Measurements from ENCODE around the gene CIRBP.

Gene CIRBP

GRCh38 chr19:1237754-1238368 is 31.3 kb upstream of the CIRBP start, which contains the start of gene CBARP:
Gene CBARP (minus strand): TSS chr19:1238005. CDS start chr19:1236100, 1,905 bp downstream.
- Histone ChIP-seq H3K27me3 (ENCODE audit: control insufficient read depth in 2 of 2, insufficient read depth in 2 of 2, low read length in 2 of 2) (peaks cover 3 to 36% of the 10 kb centered on the region in 2 donors), H3K9me3 (ENCODE audit: control insufficient read depth in 2 of 2, low read length in 2 of 2) (no peaks in the 10 kb centered on the region), H3K36me3 (ENCODE audit: control insufficient read depth in 2 of 2, insufficient read depth in 2 of 2, low read length in 2 of 2) (no peaks in the 10 kb centered on the region), H3K9ac (ENCODE audit: low read depth in 1 of 2, low read length in 2 of 2) (no peak within 1 kb of the TSS), H3K27ac (ENCODE audit: low read depth in 2 of 2, low read length in 2 of 2) (no peak within 1 kb of the TSS), H3K4me1 (ENCODE audit: control insufficient read depth in 2 of 2, insufficient read depth in 2 of 2, low read length in 2 of 2) (peaks cover 29 to 35% of the 10 kb centered on the region in 2 donors), H3K4me3 (ENCODE audit: low read length in 2 of 2) (peak within 1 kb of the TSS; percentile 31 to 35)

GRCh38 chr19:1238369-1239303 is 30.5 kb upstream of the CIRBP start:
- no peak overlapping the region for H3K4me3 ChIP-seq (ENCODE audit: low read length in 2 of 2)
- H3K27ac ChIP-seq (ENCODE audit: low read depth in 2 of 2, low read length in 2 of 2): no peak overlapping the region
- H3K36me3 ChIP-seq (ENCODE audit: control insufficient read depth in 2 of 2, insufficient read depth in 2 of 2, low read length in 2 of 2): no peaks in the 10 kb centered on the region
- no peak overlapping the region for H3K9ac ChIP-seq (ENCODE audit: low read depth in 1 of 2, low read length in 2 of 2)
- peaks cover 29 to 35% of the 10 kb centered on the region in 2 donors for H3K4me1 ChIP-seq (ENCODE audit: control insufficient read depth in 2 of 2, insufficient read depth in 2 of 2, low read length in 2 of 2)
- H3K27me3 ChIP-seq (ENCODE audit: control insufficient read depth in 2 of 2, insufficient read depth in 2 of 2, low read length in 2 of 2): peaks cover 3 to 34% of the 10 kb centered on the region in 2 donors
- no peaks in the 10 kb centered on the region for H3K9me3 ChIP-seq (ENCODE audit: control insufficient read depth in 2 of 2, low read length in 2 of 2)

GRCh38 chr19:1239420-1239795 is 29.7 kb upstream of the CIRBP start:
- H3K36me3 ChIP-seq (ENCODE audit: control insufficient read depth in 2 of 2, insufficient read depth in 2 of 2, low read length in 2 of 2): no peaks in the 10 kb centered on the region
- H3K4me1 ChIP-seq (ENCODE audit: control insufficient read depth in 2 of 2, insufficient read depth in 2 of 2, low read length in 2 of 2): peaks cover 36 to 43% of the 10 kb centered on the region in 2 donors
- H3K27ac ChIP-seq (ENCODE audit: low read depth in 2 of 2, low read length in 2 of 2): peak overlapping the region; percentile 55 to 58
- H3K9ac ChIP-seq (ENCODE audit: low read depth in 1 of 2, low read length in 2 of 2): peak overlapping the region; percentile 14 to 54
- H3K27me3 ChIP-seq (ENCODE audit: control insufficient read depth in 2 of 2, insufficient read depth in 2 of 2, low read length in 2 of 2): peaks cover 3 to 27% of the 10 kb centered on the region in 2 donors
- H3K4me3 ChIP-seq (ENCODE audit: low read length in 2 of 2): no peak overlapping the region
- H3K9me3 ChIP-seq (ENCODE audit: control insufficient read depth in 2 of 2, low read length in 2 of 2): no peaks in the 10 kb centered on the region

- peak overlapping the region; percentile 55 to 58 for H3K27ac ChIP-seq (ENCODE audit: low read depth in 2 of 2, low read length in 2 of 2)
- peak overlapping the region; percentile 41 to 61 for H3K4me3 ChIP-seq (ENCODE audit: low read length in 2 of 2)
- no peaks in the 10 kb centered on the region for H3K9me3 ChIP-seq (ENCODE audit: control insufficient read depth in 2 of 2, low read length in 2 of 2)
- no peaks in the 10 kb centered on the region for H3K36me3 ChIP-seq (ENCODE audit: control insufficient read depth in 2 of 2, insufficient read depth in 2 of 2, low read length in 2 of 2)
- H3K4me1 ChIP-seq (ENCODE audit: control insufficient read depth in 2 of 2, insufficient read depth in 2 of 2, low read length in 2 of 2): peaks cover 43 to 50% of the 10 kb centered on the region in 2 donors
- peaks cover 3 to 20% of the 10 kb centered on the region in 2 donors for H3K27me3 ChIP-seq (ENCODE audit: control insufficient read depth in 2 of 2, insufficient read depth in 2 of 2, low read length in 2 of 2)
- peak overlapping the region; percentile 41 to 54 for H3K9ac ChIP-seq (ENCODE audit: low read depth in 1 of 2, low read length in 2 of 2)
Observed at GRCh38 chr19:1239796-1240737, 29.1 kb upstream of the CIRBP start.

- no peaks in the 10 kb centered on the region for H3K36me3 ChIP-seq (ENCODE audit: control insufficient read depth in 2 of 2, insufficient read depth in 2 of 2, low read length in 2 of 2)
- H3K4me1 ChIP-seq (ENCODE audit: control insufficient read depth in 2 of 2, insufficient read depth in 2 of 2, low read length in 2 of 2): peaks cover 48 to 57% of the 10 kb centered on the region in 2 donors
- H3K27me3 ChIP-seq (ENCODE audit: control insufficient read depth in 2 of 2, insufficient read depth in 2 of 2, low read length in 2 of 2): peaks cover 3 to 11% of the 10 kb centered on the region in 2 donors
- no peak overlapping the region for H3K9ac ChIP-seq (ENCODE audit: low read depth in 1 of 2, low read length in 2 of 2)
- peak overlapping the region in 1 of 2 donors; percentile 88 for H3K27ac ChIP-seq (ENCODE audit: low read depth in 2 of 2, low read length in 2 of 2)
- no peaks in the 10 kb centered on the region for H3K9me3 ChIP-seq (ENCODE audit: control insufficient read depth in 2 of 2, low read length in 2 of 2)
- H3K4me3 ChIP-seq (ENCODE audit: low read length in 2 of 2): peak overlapping the region in 1 of 2 donors; percentile 85
Observed at GRCh38 chr19:1240925-1241324, 28.2 kb upstream of the CIRBP start.

GRCh38 chr19:1241417-1242095 is 27.6 kb upstream of the CIRBP start, which contains the start of gene ATP5F1D:
Gene ATP5F1D (plus strand): TSS chr19:1241751. CDS start chr19:1241851, 100 bp downstream.
- no peaks in the 10 kb centered on the region for H3K9me3 ChIP-seq (ENCODE audit: control insufficient read depth in 2 of 2, low read length in 2 of 2)
- peak within 1 kb of the TSS; percentile 85 to 92 for H3K4me3 ChIP-seq (ENCODE audit: low read length in 2 of 2)
- peak within 1 kb of the TSS; percentile 80 to 97 for H3K9ac ChIP-seq (ENCODE audit: low read depth in 1 of 2, low read length in 2 of 2)
- H3K27ac ChIP-seq (ENCODE audit: low read depth in 2 of 2, low read length in 2 of 2): peak within 1 kb of the TSS; percentile 81 to 88
- H3K4me1 ChIP-seq (ENCODE audit: control insufficient read depth in 2 of 2, insufficient read depth in 2 of 2, low read length in 2 of 2): peaks cover 52 to 63% of the 10 kb centered on the region in 2 donors
- peaks cover 3 to 9% of the 10 kb centered on the region in 2 donors for H3K27me3 ChIP-seq (ENCODE audit: control insufficient read depth in 2 of 2, insufficient read depth in 2 of 2, low read length in 2 of 2)
- no peaks in the 10 kb centered on the region for H3K36me3 ChIP-seq (ENCODE audit: control insufficient read depth in 2 of 2, insufficient read depth in 2 of 2, low read length in 2 of 2)

GRCh38 chr19:1243768-1244692 is 25.1 kb upstream of the CIRBP start:
- H3K27ac ChIP-seq (ENCODE audit: low read depth in 2 of 2, low read length in 2 of 2): peak overlapping the region; percentile 95 to 99
- no peaks in the 10 kb centered on the region for H3K9me3 ChIP-seq (ENCODE audit: control insufficient read depth in 2 of 2, low read length in 2 of 2)
- peak overlapping the region; percentile 41 to 74 for H3K9ac ChIP-seq (ENCODE audit: low read depth in 1 of 2, low read length in 2 of 2)
- no peaks in the 10 kb centered on the region for H3K36me3 ChIP-seq (ENCODE audit: control insufficient read depth in 2 of 2, insufficient read depth in 2 of 2, low read length in 2 of 2)
- H3K27me3 ChIP-seq (ENCODE audit: control insufficient read depth in 2 of 2, insufficient read depth in 2 of 2, low read length in 2 of 2): no peaks in the 10 kb centered on the region
- H3K4me3 ChIP-seq (ENCODE audit: low read length in 2 of 2): peak overlapping the region; percentile 44 to 52
- H3K4me1 ChIP-seq (ENCODE audit: control insufficient read depth in 2 of 2, insufficient read depth in 2 of 2, low read length in 2 of 2): peaks cover 52 to 66% of the 10 kb centered on the region in 2 donors

GRCh38 chr19:1244693-1245451 is 24.3 kb upstream of the CIRBP start:
- Histone ChIP-seq H3K27ac (ENCODE audit: low read depth in 2 of 2, low read length in 2 of 2) (peak overlapping the region; percentile 95 to 99), H3K36me3 (ENCODE audit: control insufficient read depth in 2 of 2, insufficient read depth in 2 of 2, low read length in 2 of 2) (no peaks in the 10 kb centered on the region), H3K4me1 (ENCODE audit: control insufficient read depth in 2 of 2, insufficient read depth in 2 of 2, low read length in 2 of 2) (peaks cover 50 to 66% of the 10 kb centered on the region in 2 donors), H3K27me3 (ENCODE audit: control insufficient read depth in 2 of 2, insufficient read depth in 2 of 2, low read length in 2 of 2) (no peaks in the 10 kb centered on the region), H3K9me3 (ENCODE audit: control insufficient read depth in 2 of 2, low read length in 2 of 2) (no peaks in the 10 kb centered on the region), H3K4me3 (ENCODE audit: low read length in 2 of 2) (peak overlapping the region; percentile 44 to 52), H3K9ac (ENCODE audit: low read depth in 1 of 2, low read length in 2 of 2) (peak overlapping the region; percentile 41 to 74)
